H1 (cell line): ENCODE results near the gene GCAT. TPM values are rescaled to one million over a fixed set of nuclear protein-coding genes. Genes with fewer than 3 reads are reported as not detected.
A peak's percentile ranks its signal among the peaks of the same experiment; 100 is the strongest.

Experiments used
- CTCF ChIA-PET: fragments of 300-600 bp; sonication (Branson Sonifier 250); formaldehyde crosslinking; loops from one replicate; lab custom pipeline; 2021; ENCODE audit not compliant: partially characterized antibody; lab: Charles Lee
- POLR2A ChIA-PET: fragments of 300-600 bp; sonication (Branson Sonifier 250); formaldehyde crosslinking; loops from one replicate; lab custom pipeline; 2021; ENCODE audit warnings: inconsistent platforms; ENCODE audit not compliant: partially characterized antibody; lab: Charles Lee
- DNase-seq, 2 experiments: peaks; one replicate each; pipeline versions ENCODE4 v3.0.0 to v3.0.0-alpha.2; 2010 to 2022; ENCODE audit warnings: low spot score in 2 of 2, low read depth in 1 of 2, mixed read lengths in 1 of 2
- FAIRE-seq: peaks from 2 replicates; lab custom pipeline; 2011; peaks lifted over from hg19 to GRCh38; lab: Jason Lieb, UNC
- H2AFZ ChIP-seq: 2 replicates; pipeline ENCODE4 v1.8.1; 2012; ENCODE audit warnings: low read length, inconsistent platforms
- H2AK5ac ChIP-seq: 2 replicates; pipeline ENCODE4 v1.6.1; 2013; ENCODE audit warnings: low read depth, low read length
- H2BK120ac ChIP-seq: replicated peaks from 2 replicates; pipeline ENCODE3; 2013; ENCODE audit warnings: low read depth, low read length, inconsistent platforms
- H2BK12ac ChIP-seq: 2 replicates; pipeline ENCODE4 v1.6.1; 2013; ENCODE audit warnings: low read depth, low read length
- H2BK15ac ChIP-seq: 2 replicates; pipeline ENCODE4 v1.6.1; 2013; ENCODE audit warnings: low read length
- H2BK20ac ChIP-seq: 2 replicates; pipeline ENCODE4 v1.6.1; 2013; ENCODE audit warnings: low read length
- H2BK5ac ChIP-seq: 2 replicates; pipeline ENCODE4 v1.6.1; 2013; ENCODE audit warnings: low read depth, low read length
- H3K14ac ChIP-seq: 2 replicates; pipeline ENCODE4 v1.6.1; 2013; ENCODE audit warnings: inconsistent platforms; ENCODE audit not compliant: insufficient read length
- H3K18ac ChIP-seq: 2 replicates; pipeline ENCODE4 v1.6.1; 2013; ENCODE audit warnings: low read length; ENCODE audit errors: extremely low read depth
- H3K23ac ChIP-seq: 2 replicates; pipeline ENCODE4 v1.6.1; 2013; ENCODE audit warnings: inconsistent platforms; ENCODE audit not compliant: insufficient read length
- H3K23me2 ChIP-seq: 2 replicates; pipeline ENCODE4 v1.6.1; 2013; ENCODE audit warnings: low read depth, low read length
- H3K27ac ChIP-seq: 2 replicates; pipeline ENCODE4 v1.6.1; 2011; ENCODE audit warnings: low read depth, low read length, inconsistent platforms
- H3K27me3 ChIP-seq, 4 experiments: replicated peaks in 1 of 4; 1 replicate in 1 of 4; 2 replicates in 3 of 4; pipeline versions ENCODE4 v1.6.1 to v1.8.1; 2011 to 2013; ENCODE audit warnings: low read length in 3 of 4, mild to moderate bottlenecking in 3 of 4, inconsistent platforms in 2 of 4, mixed read lengths in 2 of 4, moderate library complexity in 1 of 4; ENCODE audit not compliant: control insufficient read depth in 3 of 4, insufficient read depth in 3 of 4; ENCODE audit errors: extremely low read depth in 1 of 4
- H3K36me3 ChIP-seq, 4 experiments: 2 replicates each; pipeline versions ENCODE4 v1.6.1 to v1.8.1; 2011 to 2013; ENCODE audit warnings: mild to moderate bottlenecking in 4 of 4, low read length in 3 of 4, moderate library complexity in 2 of 4, control low read depth in 1 of 4, inconsistent platforms in 1 of 4; ENCODE audit not compliant: insufficient read depth in 4 of 4, control insufficient read depth in 2 of 4
- H3K4ac ChIP-seq: replicated peaks from 2 replicates; pipeline ENCODE3; 2013; ENCODE audit warnings: low read length, low read depth, mixed read lengths, inconsistent platforms; ENCODE audit not compliant: insufficient read length
- H3K4me1 ChIP-seq, 4 experiments: replicated peaks in 1 of 4; 1 replicate in 1 of 4; 2 replicates in 3 of 4; pipeline versions ENCODE4 v1.6.1 to v1.8.1; 2011 to 2013; ENCODE audit warnings: low read length in 3 of 4, inconsistent platforms in 2 of 4, mixed read lengths in 1 of 4; ENCODE audit not compliant: insufficient read depth in 4 of 4, control insufficient read depth in 3 of 4
- H3K4me2 ChIP-seq, 2 experiments: 2 replicates each; pipeline versions ENCODE4 v1.6.1 to v1.8.1; 2011 to 2013; ENCODE audit warnings: low read depth in 2 of 2, low read length in 2 of 2, control low read depth in 1 of 2, inconsistent platforms in 1 of 2, mild to moderate bottlenecking in 1 of 2; ENCODE audit not compliant: insufficient read depth in 1 of 2
- H3K4me3 ChIP-seq, 4 experiments: fragments of 200-600, 300-600 bp in 1 of 4; sonication (generic), shearing (Covaris generic), sonication (Bioruptor Twin) in 1 of 4; 2 replicates each; pipeline versions ENCODE4 v1.5.1 to v1.8.1; 2011 to 2016; ENCODE audit warnings: low read length in 4 of 4, low read depth in 3 of 4, control low read depth in 2 of 4, inconsistent platforms in 2 of 4, mild to moderate bottlenecking in 2 of 4, mixed read lengths in 1 of 4, moderate library complexity in 1 of 4; ENCODE audit not compliant: insufficient read depth in 2 of 4; ENCODE audit errors: extremely low read depth in 1 of 4
- H3K56ac ChIP-seq: replicated peaks from 2 replicates; pipeline ENCODE3; 2013; ENCODE audit warnings: low read depth, mild to moderate bottlenecking, mixed read lengths, low read length, inconsistent platforms; ENCODE audit not compliant: insufficient read length
- H3K79me1 ChIP-seq: 2 replicates; pipeline ENCODE4 v1.6.1; 2013; ENCODE audit warnings: low read depth, low read length, control low read depth
- H3K79me2 ChIP-seq, 2 experiments: 2 replicates each; pipeline versions ENCODE4 v1.6.1 to v1.8.1; 2012 to 2013; ENCODE audit warnings: low read length in 2 of 2, mild to moderate bottlenecking in 2 of 2, inconsistent platforms in 1 of 2; ENCODE audit not compliant: insufficient read depth in 2 of 2, control insufficient read depth in 1 of 2
- H3K9ac ChIP-seq, 4 experiments: replicated peaks in 1 of 4; 1 replicate in 1 of 4; 2 replicates in 3 of 4; pipeline versions ENCODE4 v1.6.1 to v1.8.1; 2011 to 2013; ENCODE audit warnings: low read depth in 3 of 4, low read length in 3 of 4, control low read depth in 2 of 4, mild to moderate bottlenecking in 2 of 4, moderate library complexity in 2 of 4, inconsistent platforms in 1 of 4; ENCODE audit errors: extremely low read depth in 1 of 4
- H3K9me3 ChIP-seq, 2 experiments: 2 replicates each; pipeline versions ENCODE4 v1.6.1 to v1.8.1; 2012 to 2013; ENCODE audit warnings: mild to moderate bottlenecking in 2 of 2, moderate library complexity in 2 of 2, control low read depth in 1 of 2, inconsistent platforms in 1 of 2, low read depth in 1 of 2, low read length in 1 of 2, mixed read lengths in 1 of 2; ENCODE audit not compliant: insufficient read depth in 2 of 2
- H4K20me1 ChIP-seq, 2 experiments: replicated peaks in 1 of 2; 2 replicates each; pipeline versions ENCODE3 to v1.8.1; 2011 to 2013; ENCODE audit warnings: inconsistent platforms in 2 of 2, low read length in 2 of 2, mild to moderate bottlenecking in 1 of 2; ENCODE audit not compliant: insufficient read depth in 2 of 2, control insufficient read depth in 1 of 2
- H4K5ac ChIP-seq: 2 replicates; pipeline ENCODE4 v1.6.1; 2013; ENCODE audit warnings: low read length, low read depth, mixed read lengths, inconsistent platforms; ENCODE audit not compliant: insufficient read length
- H4K8ac ChIP-seq: 2 replicates; pipeline ENCODE4 v1.8.0; 2013; ENCODE audit warnings: mild to moderate bottlenecking, moderate library complexity, low read length, inconsistent platforms; ENCODE audit not compliant: insufficient read depth; ENCODE audit errors: extremely low read depth
- H4K91ac ChIP-seq: replicated peaks from 2 replicates; pipeline ENCODE3; 2013; ENCODE audit warnings: low read length, mixed read lengths, inconsistent platforms; ENCODE audit not compliant: insufficient read length
- JUN ChIP-seq: IDR thresholded peaks from 2 replicates; pipeline ENCODE4 v1.6.1; 2011; ENCODE audit warnings: low read depth, mild to moderate bottlenecking, improper control_type of control experiment, low read length
- KDM4A ChIP-seq: IDR thresholded peaks from one replicate; pipeline ENCODE4 v1.7.1; 2012; ENCODE audit warnings: low read depth, mild to moderate bottlenecking, moderate library complexity, low read length, inconsistent platforms; ENCODE audit not compliant: severe bottlenecking
- SP2 ChIP-seq: IDR thresholded peaks from 2 replicates; pipeline ENCODE4 v1.6.1; 2012; ENCODE audit warnings: mild to moderate bottlenecking, low read length, inconsistent platforms
- SRF ChIP-seq: IDR thresholded peaks from 2 replicates; pipeline ENCODE4 v1.6.1; 2011; ENCODE audit warnings: mild to moderate bottlenecking, low read depth, low read length, moderate library complexity
- WGBS, 2 experiments: shearing (Covaris generic) in 1 of 2; methylation state at CpG; one replicate each; pipeline versions ENCODE4 v1.1.6 to v1.1.7; 2013 to 2015; ENCODE audit warnings: low lambda C conversion rate in 2 of 2, mixed read lengths in 2 of 2, inconsistent platforms in 1 of 2, low coverage in 1 of 2, missing lambda C conversion rate in 1 of 2; ENCODE audit not compliant: insufficient replicate concordance in 2 of 2, insufficient coverage in 1 of 2, insufficient read length in 1 of 2; ENCODE audit errors: extremely low coverage in 1 of 2, missing lambda C conversion rate in 1 of 2; 5-methylcytosine and 5-hydroxymethylcytosine counted together
- polyA plus RNA-seq, 7 experiments: library from polyadenylated mRNA; depleted of rRNA in 3 of 7; stranded (reverse) in 5 of 7; unstranded in 2 of 7; fragments of >200 nt in 5 of 7; fragments of 200-250 nt in 2 of 7; gene quantifications; 1 replicate in 5 of 7; 2 replicates in 1 of 7; 4 replicates in 1 of 7; pipeline versions ENCODE4 v1.2.1 to v1.2.3, GENCODE V29; 2011 to 2013; ENCODE audit warnings: missing spikeins in 2 of 7, mixed read lengths in 2 of 7
- total RNA-seq: library from RNA; stranded (reverse); fragmentation: NEBNext Ultra II Directional; extraction: Animal tissue kit (Norgen Biotek cat#: 25700); gene quantifications from 2 replicates; pipeline ENCODE4 v1.2.1, GENCODE V29; 2021
- TF ChIP-seq, protein P1 (sequence below), 3 experiments: IDR thresholded peaks; 1 replicate in 2 of 3; 2 replicates in 1 of 3; pipeline versions ENCODE4 v1.5.1 to v1.6.1; 2011; ENCODE audit warnings: low read length in 3 of 3, mild to moderate bottlenecking in 3 of 3, inconsistent platforms in 2 of 3, low read depth in 1 of 3, moderate library complexity in 1 of 3; ENCODE audit not compliant: insufficient read depth in 1 of 3; ENCODE audit errors: control extremely low read depth in 1 of 3
- TF ChIP-seq, protein P2 (sequence below): IDR thresholded peaks from 2 replicates; pipeline ENCODE4 v1.6.1; 2012; ENCODE audit warnings: low read length, inconsistent platforms

The GCAT gene
- total and polyA plus RNA-seq, 2 of the 8 experiments (the other 6 are each of a cell fraction or from before 2014, with no cell fraction given): 24.3 to 47.5 TPM

DNA sequence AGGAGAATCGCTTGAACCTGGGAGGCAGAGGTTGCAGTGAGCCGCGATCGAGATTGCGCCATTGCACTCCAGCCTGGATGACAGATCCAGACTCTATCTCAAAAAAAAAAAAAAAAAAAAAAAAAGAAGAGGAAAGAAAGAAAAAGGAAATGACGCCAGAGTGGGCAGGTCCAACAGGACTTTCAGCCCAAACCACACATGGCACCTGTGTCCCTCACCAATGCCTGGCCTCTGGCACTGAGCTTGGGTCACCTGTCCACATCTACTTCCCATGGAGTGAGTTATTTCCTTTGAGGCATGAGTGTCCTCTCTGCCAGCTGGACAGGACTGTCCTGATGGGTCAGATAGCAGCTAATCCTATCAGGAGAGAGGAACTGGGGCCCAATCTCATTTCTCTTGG, 15.2 kb upstream of the GCAT start:
- no peak overlapping the region for H3K4ac ChIP-seq
- H2AFZ ChIP-seq: no peak overlapping the region
- H3K27me3 ChIP-seq: peaks cover 0 to 6% (median under 1%) of the 10 kb centered on the region in 4 experiments; a peak in 2 of 7 replicates
- no peak overlapping the region for H2BK15ac ChIP-seq
- POLR2A ChIA-PET: interaction anchor here (0.8 to 1.7 kb wide), 5 partner anchors 10 to 30 kb away, joined by 3 to 7 read pairs (median 4); a partner anchor contains a TSS
- no peaks in the 10 kb centered on the region for H3K79me1 ChIP-seq
- H3K9ac ChIP-seq: no peak overlapping the region
- H4K8ac ChIP-seq: no peak overlapping the region
- WGBS, 2 experiments: 91% methylated on average over 5 of the region's 6 CpGs; no CpG with 5 or more reads in 1 of the 2 experiments
- H3K79me2 ChIP-seq: no peaks in the 10 kb centered on the region
- H3K27ac ChIP-seq: no peak overlapping the region
- no peak overlapping the region for H4K5ac ChIP-seq
- no peaks in the 10 kb centered on the region for H3K23me2 ChIP-seq
- H2AK5ac ChIP-seq: 0 out of 2 replicates have a peak overlapping the region, but pooled peaks have one; percentile 65
- no peak overlapping the region for H2BK20ac ChIP-seq
- no peaks in the 10 kb centered on the region for H4K20me1 ChIP-seq
- H3K4me2 ChIP-seq: no peak overlapping the region
- no peak for DNase-seq
- H3K14ac ChIP-seq: no peak overlapping the region
- H3K9me3 ChIP-seq: no peaks in the 10 kb centered on the region
- H4K91ac ChIP-seq: no peak overlapping the region
- TF ChIP-seq SRF (no peak), KDM4A (no peak), SP2 (no peak), JUN (no peak)
- TF ChIP-seq, protein P1, sequence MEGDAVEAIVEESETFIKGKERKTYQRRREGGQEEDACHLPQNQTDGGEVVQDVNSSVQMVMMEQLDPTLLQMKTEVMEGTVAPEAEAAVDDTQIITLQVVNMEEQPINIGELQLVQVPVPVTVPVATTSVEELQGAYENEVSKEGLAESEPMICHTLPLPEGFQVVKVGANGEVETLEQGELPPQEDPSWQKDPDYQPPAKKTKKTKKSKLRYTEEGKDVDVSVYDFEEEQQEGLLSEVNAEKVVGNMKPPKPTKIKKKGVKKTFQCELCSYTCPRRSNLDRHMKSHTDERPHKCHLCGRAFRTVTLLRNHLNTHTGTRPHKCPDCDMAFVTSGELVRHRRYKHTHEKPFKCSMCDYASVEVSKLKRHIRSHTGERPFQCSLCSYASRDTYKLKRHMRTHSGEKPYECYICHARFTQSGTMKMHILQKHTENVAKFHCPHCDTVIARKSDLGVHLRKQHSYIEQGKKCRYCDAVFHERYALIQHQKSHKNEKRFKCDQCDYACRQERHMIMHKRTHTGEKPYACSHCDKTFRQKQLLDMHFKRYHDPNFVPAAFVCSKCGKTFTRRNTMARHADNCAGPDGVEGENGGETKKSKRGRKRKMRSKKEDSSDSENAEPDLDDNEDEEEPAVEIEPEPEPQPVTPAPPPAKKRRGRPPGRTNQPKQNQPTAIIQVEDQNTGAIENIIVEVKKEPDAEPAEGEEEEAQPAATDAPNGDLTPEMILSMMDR (IDR thresholded peaks at IDR 0.05; ENCODE audit: control extremely low read depth in 1 of 3, insufficient read depth in 1 of 3, low read depth in 1 of 3, low read length in 3 of 3): no peak
- TF ChIP-seq, protein P2, sequence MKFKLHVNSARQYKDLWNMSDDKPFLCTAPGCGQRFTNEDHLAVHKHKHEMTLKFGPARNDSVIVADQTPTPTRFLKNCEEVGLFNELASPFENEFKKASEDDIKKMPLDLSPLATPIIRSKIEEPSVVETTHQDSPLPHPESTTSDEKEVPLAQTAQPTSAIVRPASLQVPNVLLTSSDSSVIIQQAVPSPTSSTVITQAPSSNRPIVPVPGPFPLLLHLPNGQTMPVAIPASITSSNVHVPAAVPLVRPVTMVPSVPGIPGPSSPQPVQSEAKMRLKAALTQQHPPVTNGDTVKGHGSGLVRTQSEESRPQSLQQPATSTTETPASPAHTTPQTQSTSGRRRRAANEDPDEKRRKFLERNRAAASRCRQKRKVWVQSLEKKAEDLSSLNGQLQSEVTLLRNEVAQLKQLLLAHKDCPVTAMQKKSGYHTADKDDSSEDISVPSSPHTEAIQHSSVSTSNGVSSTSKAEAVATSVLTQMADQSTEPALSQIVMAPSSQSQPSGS: no peak
- TF ChIP-seq, all 59 proteins: peak for 0
- Histone ChIP-seq H3K56ac (no peak overlapping the region), H2BK120ac (no peak overlapping the region), H2BK5ac (no peak overlapping the region), H3K23ac (no peak overlapping the region), H3K18ac (no peak overlapping the region), H3K4me3 (no peak overlapping the region), H3K36me3 (no peaks in the 10 kb centered on the region), H3K4me1 (no peaks in the 10 kb centered on the region), H2BK12ac (no peak overlapping the region)
- CTCF ChIA-PET: interaction anchor here (0.6 to 2.8 kb wide), 11 partner anchors 9 to 879 kb away, joined by 3 to 22 read pairs (median 4); partner anchors contain the start of gene LGALS1
- FAIRE-seq: no peak
